ENCODE data around the gene KRT9. TPM values are rescaled to one million over a fixed set of nuclear protein-coding genes. Genes with fewer than 3 reads are reported as not detected.

KRT9 gene
- total RNA-seq, 3 donors from 2014 or later: not detected

- TF ChIP-seq CTCF (IDR thresholded peaks at IDR 0.05): no peak
- H3K36me3 ChIP-seq (ENCODE audit: low read depth): no peaks in the 10 kb centered on the region
- intact Hi-C loops (cut with DNase I, micrococcal nuclease): no loop called here
- no peaks in the 10 kb centered on the region for H3K9me3 ChIP-seq
- no peak for DNase-seq
- H3K4me1 ChIP-seq (ENCODE audit: low read depth): peaks cover 10% of the 10 kb centered on the region
- ATAC-seq: no peak
- no peak overlapping the region for H3K4me3 ChIP-seq
Measured at GRCh38 chr17:41516830-41517283, 55.0 kb downstream of the KRT9 start.

- Histone ChIP-seq H3K36me3 (ENCODE audit: low read depth) (no peaks in the 10 kb centered on the region), H3K4me3 (no peak overlapping the region), H3K9me3 (no peaks in the 10 kb centered on the region), H3K4me1 (ENCODE audit: low read depth) (peaks cover 9% of the 10 kb centered on the region)
- ATAC-seq: no peak
- no peak for DNase-seq
- no peak for TF ChIP-seq CTCF (IDR thresholded peaks at IDR 0.05)
- intact Hi-C loops (cut with DNase I, micrococcal nuclease): no loop called here
Measured at GRCh38 chr17:41516147-41516829, 55.6 kb downstream of the KRT9 start.

Small RNA genes lying within 50 kb of the gene (microRNA-seq; reads per million reads assigned to microRNA genes)
- gene MIR6510: not detected

Other genes with a start within 250 kb of the KRT9 start
- gene KRT33A, start 221.2 kb downstream of the KRT9 start, total RNA-seq: not detected
- not detected for gene KRT33B, start 202.2 kb downstream of the KRT9 start, total RNA-seq
- gene KRT34, start 189.8 kb downstream of the KRT9 start, total RNA-seq: not detected
- gene KRT31, start 174.5 kb downstream of the KRT9 start, total RNA-seq: not detected
- not detected for gene KRT37, start 147.5 kb downstream of the KRT9 start, total RNA-seq
- gene KRT38, start 131.1 kb downstream of the KRT9 start, total RNA-seq: not detected
- gene KRT32, start 104.7 kb downstream of the KRT9 start, total RNA-seq: not detected
- not detected for gene KRT35, start 90.9 kb downstream of the KRT9 start, total RNA-seq
- gene KRT36, start 82.1 kb downstream of the KRT9 start, total RNA-seq: not detected
- gene KRT13, start 66.4 kb downstream of the KRT9 start, total RNA-seq: 1 to 10 TPM in 1 of 3 donors, not detected in 2; 3.7 TPM
- gene KRT15, start 53.2 kb downstream of the KRT9 start, total RNA-seq: 10 to 100 TPM in 1 of 3 donors, 1 to 10 TPM in 2; 5.0 to 16.5 (median 5.4) TPM
- gene KRT19, start 43.8 kb downstream of the KRT9 start, total RNA-seq: 1,000 to 10,000 TPM in 2 of 3 donors, 100 to 1,000 TPM in 1; 723 to 2,357 (median 1,709) TPM
- gene KRT14, start 14.8 kb upstream of the KRT9 start, total RNA-seq: under 1 TPM in 1 of 3 donors, not detected in 2; 0.67 TPM
- not detected for gene KRT16, start 40.7 kb upstream of the KRT9 start, total RNA-seq
- gene KRT17, start 52.5 kb upstream of the KRT9 start, total RNA-seq: under 1 TPM in 1 of 3 donors, not detected in 2; 0.76 TPM
- gene EIF1, start 116.8 kb upstream of the KRT9 start, total RNA-seq: 100 to 1,000 TPM; 547 to 915 (median 566) TPM
- gene GAST, start 140.3 kb upstream of the KRT9 start, total RNA-seq: not detected
- 1 to 10 TPM in 1 of 3 donors, under 1 TPM in 2; 0.12 to 2.8 (median 0.32) TPM for gene HAP1, start 162.6 kb upstream of the KRT9 start, total RNA-seq
- 100 to 1,000 TPM; 165 to 383 (median 320) TPM for gene JUP, start 214.7 kb upstream of the KRT9 start, total RNA-seq
- 10 to 100 TPM; 10.7 to 14.0 (median 12.1) TPM for gene P3H4, start 239.9 kb upstream of the KRT9 start, total RNA-seq
- 10 to 100 TPM in 2 of 3 donors, 1 to 10 TPM in 1; 5.7 to 32.7 (median 18.6) TPM for gene FKBP10, start 240.9 kb upstream of the KRT9 start, total RNA-seq